Liver (tissue), 9 donors: ENCODE results near the gene RB1. TPM values are rescaled to one million over a fixed set of nuclear protein-coding genes. Genes with fewer than 3 reads are reported as not detected.

Experiments
- DNase-seq: peaks from one replicate; pipeline ENCODE4 v3.0.0-alpha.2; 2017; ENCODE audit warnings: low spot score
- H3K27ac ChIP-seq, 2 donors: one replicate each; pipeline ENCODE4 v1.7.0; 2013; ENCODE audit warnings: inconsistent platforms in 2 of 2, low read length in 2 of 2, control low read depth in 1 of 2, low read depth in 1 of 2, mild to moderate bottlenecking in 1 of 2
- H3K27me3 ChIP-seq, 4 donors: one replicate each; pipeline versions ENCODE4 v1.6.1 to v1.7.0; 2013; ENCODE audit warnings: low read length in 3 of 4, inconsistent platforms in 1 of 4, mild to moderate bottlenecking in 1 of 4, moderate library complexity in 1 of 4; ENCODE audit not compliant: control insufficient read depth in 4 of 4, insufficient read depth in 4 of 4
- H3K36me3 ChIP-seq, 4 donors: one replicate each; pipeline versions ENCODE4 v1.6.1 to v1.7.0; 2013; ENCODE audit warnings: low read length in 3 of 4, mild to moderate bottlenecking in 3 of 4, low read depth in 1 of 4, moderate library complexity in 1 of 4; ENCODE audit not compliant: control insufficient read depth in 4 of 4, insufficient read depth in 3 of 4
- H3K4me1 ChIP-seq, 4 donors: one replicate each; pipeline versions ENCODE4 v1.6.1 to v1.7.0; 2013; ENCODE audit warnings: low read length in 3 of 4, mild to moderate bottlenecking in 3 of 4, moderate library complexity in 1 of 4; ENCODE audit not compliant: control insufficient read depth in 4 of 4, insufficient read depth in 4 of 4
- H3K4me3 ChIP-seq, 3 donors: one replicate each; pipeline versions ENCODE4 v1.6.1 to v1.7.0; 2013; ENCODE audit warnings: low read length in 3 of 3, control low read depth in 1 of 3, low read depth in 1 of 3, mild to moderate bottlenecking in 1 of 3
- H3K9ac ChIP-seq, 2 donors: one replicate each; pipeline ENCODE4 v1.7.0; 2013; ENCODE audit warnings: low read length in 2 of 2, mild to moderate bottlenecking in 2 of 2, moderate library complexity in 2 of 2, control low read depth in 1 of 2, low read depth in 1 of 2
- H3K9me3 ChIP-seq, 4 donors: one replicate each; pipeline versions ENCODE4 v1.6.1 to v1.7.0; 2013; ENCODE audit warnings: low read length in 3 of 4; ENCODE audit not compliant: control insufficient read depth in 4 of 4
- EGR1 ChIP-seq, 2 donors: IDR thresholded peaks; 2 replicates each; pipeline ENCODE4 v1.6.1; 2016 to 2018; ENCODE audit warnings: antibody characterized with exemption in 2 of 2, low read depth in 2 of 2
- FOXA2 ChIP-seq: IDR thresholded peaks from 2 replicates; pipeline ENCODE4 v1.6.1; 2016; ENCODE audit warnings: antibody characterized with exemption
- HNF4G ChIP-seq: IDR thresholded peaks from 2 replicates; pipeline ENCODE4 v1.6.1; 2016; ENCODE audit warnings: antibody characterized with exemption
- JUND ChIP-seq, 2 donors: IDR thresholded peaks; 2 replicates each; pipeline ENCODE4 v1.6.1; 2016; ENCODE audit warnings: antibody characterized with exemption in 2 of 2
- RAD21 ChIP-seq, 2 donors: IDR thresholded peaks; 2 replicates each; pipeline ENCODE4 v1.6.1; 2016; ENCODE audit warnings: antibody characterized with exemption in 2 of 2, mild to moderate bottlenecking in 2 of 2
- RXRA ChIP-seq, 2 donors: IDR thresholded peaks; 2 replicates each; pipeline ENCODE4 v1.6.1; 2017 to 2018; ENCODE audit warnings: antibody characterized with exemption in 2 of 2, mild to moderate bottlenecking in 1 of 2
- SP1 ChIP-seq: IDR thresholded peaks from 2 replicates; pipeline ENCODE4 v1.6.1; 2018; ENCODE audit warnings: antibody characterized with exemption, mild to moderate bottlenecking
- TAF1 ChIP-seq: conservative IDR thresholded peaks from 2 replicates; pipeline ENCODE4 v1.6.1; 2016; ENCODE audit warnings: antibody characterized with exemption, mild to moderate bottlenecking
- WGBS: extraction: QIAGEN DNeasy Blood & Tissue Kit; methylation state at CpG from one replicate; pipeline ENCODE4 v1.1.7; 2013; 5-methylcytosine and 5-hydroxymethylcytosine counted together
- polyA plus RNA-seq, 2 donors: library from polyadenylated mRNA; stranded (reverse) in 1 of 2; unstranded in 1 of 2; fragments of 200-250 nt in 1 of 2; fragments of >200 nt in 1 of 2; fragmentation: Nextera tagmentation in 1 of 2; extraction: Ambion mirVana in 1 of 2; gene quantifications; one replicate each; pipeline versions ENCODE4 v1.2.1 to v1.2.3, GENCODE V29; 2013 to 2015
- total RNA-seq, 2 donors: library from RNA; depleted of rRNA; stranded (reverse); fragments of >200 nt; gene quantifications; one replicate each; pipeline ENCODE4 v1.2.3, GENCODE V29; 2014
- TF ChIP-seq, protein P1 (sequence below): IDR thresholded peaks from 2 replicates; pipeline ENCODE4 v1.6.1; 2016; ENCODE audit warnings: antibody characterized with exemption
- TF ChIP-seq, protein P2 (sequence below): IDR thresholded peaks from 2 replicates; pipeline ENCODE4 v1.6.1; 2016; ENCODE audit warnings: antibody characterized with exemption
- TF ChIP-seq, protein P3 (sequence below): fragments of 150-350 bp; IDR thresholded peaks from 2 replicates; pipeline ENCODE4 v1.5.1; 2017; ENCODE audit warnings: improper control_type of control experiment, low read depth, low read length; ENCODE audit not compliant: missing input control
- donor health status: healthy.
- donor health status: healthy.
- donor health status: healthy.
- donor health status: healthy.
- donor health status: healthy.

The RB1 gene
- total and polyA plus RNA-seq, 4 donors: 6.6 to 30.6 (median 8.9) TPM

DNA sequence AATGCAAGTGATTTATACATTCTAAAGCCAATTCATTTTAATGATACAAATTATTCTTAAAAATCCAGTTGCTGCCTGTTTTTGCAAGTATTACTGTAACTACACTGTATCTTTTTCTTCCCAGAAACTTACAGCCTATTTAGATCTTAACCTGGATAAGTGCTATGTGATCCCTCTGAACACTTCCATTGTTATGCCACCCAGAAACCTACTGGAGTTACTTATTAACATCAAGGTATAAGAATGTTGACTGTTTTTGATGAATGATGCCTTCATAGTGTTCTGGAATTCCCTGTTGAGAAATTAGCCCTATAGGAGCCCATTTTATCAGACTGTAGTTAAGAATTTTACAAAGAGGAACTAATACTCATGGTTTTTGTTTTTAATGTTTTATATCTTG is 45.5 kb upstream of the RB1 start:
- Histone ChIP-seq H3K27ac (no peak overlapping the region), H3K9ac (no peak overlapping the region), H3K4me1 (peaks cover 0 to 10% (median 9%) of the 10 kb centered on the region in 4 donors), H3K36me3 (peaks cover 4 to 67% (median 49%) of the 10 kb centered on the region in 4 donors), H3K4me3 (no peak overlapping the region), H3K27me3 (no peaks in the 10 kb centered on the region), H3K9me3 (no peaks in the 10 kb centered on the region)
- TF ChIP-seq RAD21 (IDR thresholded peaks at IDR 0.05) (no peak), TAF1 (no peak), HNF4G (no peak)
- TF ChIP-seq, protein P1, sequence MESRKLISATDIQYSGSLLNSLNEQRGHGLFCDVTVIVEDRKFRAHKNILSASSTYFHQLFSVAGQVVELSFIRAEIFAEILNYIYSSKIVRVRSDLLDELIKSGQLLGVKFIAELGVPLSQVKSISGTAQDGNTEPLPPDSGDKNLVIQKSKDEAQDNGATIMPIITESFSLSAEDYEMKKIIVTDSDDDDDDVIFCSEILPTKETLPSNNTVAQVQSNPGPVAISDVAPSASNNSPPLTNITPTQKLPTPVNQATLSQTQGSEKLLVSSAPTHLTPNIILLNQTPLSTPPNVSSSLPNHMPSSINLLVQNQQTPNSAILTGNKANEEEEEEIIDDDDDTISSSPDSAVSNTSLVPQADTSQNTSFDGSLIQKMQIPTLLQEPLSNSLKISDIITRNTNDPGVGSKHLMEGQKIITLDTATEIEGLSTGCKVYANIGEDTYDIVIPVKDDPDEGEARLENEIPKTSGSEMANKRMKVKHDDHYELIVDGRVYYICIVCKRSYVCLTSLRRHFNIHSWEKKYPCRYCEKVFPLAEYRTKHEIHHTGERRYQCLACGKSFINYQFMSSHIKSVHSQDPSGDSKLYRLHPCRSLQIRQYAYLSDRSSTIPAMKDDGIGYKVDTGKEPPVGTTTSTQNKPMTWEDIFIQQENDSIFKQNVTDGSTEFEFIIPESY: no peak
- TF ChIP-seq, protein P2, sequence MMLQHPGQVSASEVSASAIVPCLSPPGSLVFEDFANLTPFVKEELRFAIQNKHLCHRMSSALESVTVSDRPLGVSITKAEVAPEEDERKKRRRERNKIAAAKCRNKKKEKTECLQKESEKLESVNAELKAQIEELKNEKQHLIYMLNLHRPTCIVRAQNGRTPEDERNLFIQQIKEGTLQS: no peak
- DNase-seq: no peak

DNA sequence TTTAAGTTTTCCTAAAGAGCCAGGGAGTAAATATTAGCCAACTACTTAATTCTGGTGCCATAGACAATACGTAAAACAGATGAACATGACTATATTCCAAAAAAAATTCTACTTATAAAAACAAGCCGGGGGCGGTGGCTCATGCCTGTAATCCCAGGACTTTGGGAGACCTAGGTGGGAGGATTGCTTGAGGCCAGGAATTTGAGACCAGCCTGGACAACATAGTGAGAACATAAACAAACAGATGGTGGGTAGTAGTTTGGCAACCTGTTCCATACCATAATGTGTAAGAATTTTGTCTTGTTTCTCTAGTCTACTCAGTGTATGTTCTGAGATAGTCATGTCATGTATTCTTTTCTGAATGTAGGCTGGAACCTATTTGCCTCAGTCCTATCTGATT is 45.1 kb upstream of the RB1 start:
- Histone ChIP-seq H3K9me3 (no peaks in the 10 kb centered on the region), H3K27ac (no peak overlapping the region), H3K27me3 (no peaks in the 10 kb centered on the region), H3K9ac (no peak overlapping the region), H3K36me3 (peaks cover 4 to 71% (median 52%) of the 10 kb centered on the region in 4 donors), H3K4me1 (peaks cover 0 to 9% (median 7%) of the 10 kb centered on the region in 4 donors), H3K4me3 (no peak overlapping the region)
- no peak for DNase-seq
- 97% methylated on average over 3 of the region's 3 CpGs for WGBS
- TF ChIP-seq EGR1 (IDR thresholded peaks at IDR 0.05; ENCODE audit: low read depth in 2 of 2): no peak

DNA sequence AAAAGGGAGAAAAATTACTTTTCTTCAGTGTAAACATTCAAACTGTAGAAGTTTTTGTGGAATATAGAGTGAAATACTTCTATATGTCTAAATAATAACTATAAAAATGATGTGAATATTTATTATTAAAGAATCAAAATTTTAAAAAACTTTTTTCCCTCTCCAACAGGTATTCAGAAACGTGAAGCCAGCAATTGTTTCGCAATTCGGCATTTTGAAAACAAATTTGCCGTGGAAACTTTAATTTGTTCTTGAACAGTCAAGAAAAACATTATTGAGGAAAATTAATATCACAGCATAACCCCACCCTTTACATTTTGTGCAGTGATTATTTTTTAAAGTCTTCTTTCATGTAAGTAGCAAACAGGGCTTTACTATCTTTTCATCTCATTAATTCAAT is 42.6 kb upstream of the RB1 start:
- H3K27ac ChIP-seq: no peak overlapping the region
- no peak for DNase-seq
- H3K9me3 ChIP-seq: no peaks in the 10 kb centered on the region
- no peaks in the 10 kb centered on the region for H3K27me3 ChIP-seq
- no peak overlapping the region for H3K9ac ChIP-seq
- H3K4me3 ChIP-seq: no peak overlapping the region
- TF ChIP-seq RXRA (IDR thresholded peaks at IDR 0.05) (no peak), JUND (IDR thresholded peaks at IDR 0.05) (no peak), RAD21 (IDR thresholded peaks at IDR 0.05) (no peak), FOXA2 (no peak), SP1 (no peak), TAF1 (no peak)
- TF ChIP-seq, protein P3, sequence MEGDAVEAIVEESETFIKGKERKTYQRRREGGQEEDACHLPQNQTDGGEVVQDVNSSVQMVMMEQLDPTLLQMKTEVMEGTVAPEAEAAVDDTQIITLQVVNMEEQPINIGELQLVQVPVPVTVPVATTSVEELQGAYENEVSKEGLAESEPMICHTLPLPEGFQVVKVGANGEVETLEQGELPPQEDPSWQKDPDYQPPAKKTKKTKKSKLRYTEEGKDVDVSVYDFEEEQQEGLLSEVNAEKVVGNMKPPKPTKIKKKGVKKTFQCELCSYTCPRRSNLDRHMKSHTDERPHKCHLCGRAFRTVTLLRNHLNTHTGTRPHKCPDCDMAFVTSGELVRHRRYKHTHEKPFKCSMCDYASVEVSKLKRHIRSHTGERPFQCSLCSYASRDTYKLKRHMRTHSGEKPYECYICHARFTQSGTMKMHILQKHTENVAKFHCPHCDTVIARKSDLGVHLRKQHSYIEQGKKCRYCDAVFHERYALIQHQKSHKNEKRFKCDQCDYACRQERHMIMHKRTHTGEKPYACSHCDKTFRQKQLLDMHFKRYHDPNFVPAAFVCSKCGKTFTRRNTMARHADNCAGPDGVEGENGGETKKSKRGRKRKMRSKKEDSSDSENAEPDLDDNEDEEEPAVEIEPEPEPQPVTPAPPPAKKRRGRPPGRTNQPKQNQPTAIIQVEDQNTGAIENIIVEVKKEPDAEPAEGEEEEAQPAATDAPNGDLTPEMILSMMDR: no peak
- no peaks in the 10 kb centered on the region for H3K4me1 ChIP-seq
- H3K36me3 ChIP-seq: peaks cover 4 to 63% (median 53%) of the 10 kb centered on the region in 4 donors
- 64% methylated on average over 4 of the region's 4 CpGs for WGBS
